ENCODE data around the gene MINDY4. TPM values are rescaled to one million over a fixed set of nuclear protein-coding genes. Genes with fewer than 3 reads are reported as not detected.

The MINDY4 gene
- total RNA-seq, 1 experiment from 2014 or later = 9.2 TPM

GRCh38 chr7:30842542-30843451 is 71.6 kb downstream of the MINDY4 start:
- Mint-ChIP-seq H3K27ac (ENCODE audit: low read depth, unreplicated experiment) (no peak overlapping the region), H3K9me3 (ENCODE audit: unreplicated experiment) (no peaks in the 10 kb centered on the region), H3K36me3 (ENCODE audit: insufficient read depth, unreplicated experiment) (peaks cover 24% of the 10 kb centered on the region), H3K4me3 (ENCODE audit: unreplicated experiment) (no peak overlapping the region), H3K4me1 (ENCODE audit: insufficient read depth, unreplicated experiment) (no peaks in the 10 kb centered on the region), H3K27me3 (ENCODE audit: insufficient read depth, unreplicated experiment) (no peaks in the 10 kb centered on the region)
- POLR2A ChIA-PET = no interaction called here
- intact Hi-C loops (cut with micrococcal nuclease) = no loop called here
- CTCF ChIA-PET = no interaction called here
- no TSS peak for BruUV-seq (replicated peaks)
- DNase-seq (ENCODE audit: unreplicated experiment) = no peak
- TF ChIP-seq CTCF (IDR thresholded peaks at IDR 0.05; ENCODE audit: unreplicated experiment) = no peak

- BruUV-seq (replicated peaks) = no TSS peak
- Mint-ChIP-seq H3K4me1 (ENCODE audit: insufficient read depth, unreplicated experiment) (no peaks in the 10 kb centered on the region), H3K27ac (ENCODE audit: low read depth, unreplicated experiment) (no peak overlapping the region), H3K9me3 (ENCODE audit: unreplicated experiment) (no peaks in the 10 kb centered on the region), H3K4me3 (ENCODE audit: unreplicated experiment) (no peak overlapping the region), H3K27me3 (ENCODE audit: insufficient read depth, unreplicated experiment) (no peaks in the 10 kb centered on the region), H3K36me3 (ENCODE audit: insufficient read depth, unreplicated experiment) (peaks cover 20% of the 10 kb centered on the region)
- CTCF ChIA-PET = no interaction called here
- intact Hi-C loops (cut with micrococcal nuclease) = no loop called here
- no peak for TF ChIP-seq CTCF (IDR thresholded peaks at IDR 0.05; ENCODE audit: unreplicated experiment)
- DNase-seq (ENCODE audit: unreplicated experiment) = no peak
- POLR2A ChIA-PET = interaction anchor here (0.7 kb wide), 1 partner anchor 10 kb away, joined by 3 read pairs; no protein-coding TSS in a partner anchor
Observed at GRCh38 chr7:30843741-30844482, 72.7 kb downstream of the MINDY4 start.

GRCh38 chr7:30844483-30844874 is 73.3 kb downstream of the MINDY4 start:
- no peak for TF ChIP-seq CTCF (IDR thresholded peaks at IDR 0.05; ENCODE audit: unreplicated experiment)
- intact Hi-C loops (cut with micrococcal nuclease) = no loop called here
- H3K27me3 Mint-ChIP-seq (ENCODE audit: insufficient read depth, unreplicated experiment) = no peaks in the 10 kb centered on the region
- CTCF ChIA-PET = no interaction called here
- POLR2A ChIA-PET = interaction anchor here (0.7 kb wide), 1 partner anchor 9 kb away, joined by 3 read pairs; no protein-coding TSS in a partner anchor
- no peak overlapping the region for H3K27ac Mint-ChIP-seq (ENCODE audit: low read depth, unreplicated experiment)
- DNase-seq (ENCODE audit: unreplicated experiment) = no peak
- H3K4me1 Mint-ChIP-seq (ENCODE audit: insufficient read depth, unreplicated experiment) = no peaks in the 10 kb centered on the region
- H3K9me3 Mint-ChIP-seq (ENCODE audit: unreplicated experiment) = no peaks in the 10 kb centered on the region
- H3K4me3 Mint-ChIP-seq (ENCODE audit: unreplicated experiment) = no peak overlapping the region
- peaks cover 20% of the 10 kb centered on the region for H3K36me3 Mint-ChIP-seq (ENCODE audit: insufficient read depth, unreplicated experiment)
- BruUV-seq (replicated peaks) = no TSS peak

GRCh38 chr7:30844916-30845315 is 73.7 kb downstream of the MINDY4 start:
- Mint-ChIP-seq H3K4me3 (ENCODE audit: unreplicated experiment) (no peak overlapping the region), H3K27ac (ENCODE audit: low read depth, unreplicated experiment) (no peak overlapping the region), H3K27me3 (ENCODE audit: insufficient read depth, unreplicated experiment) (no peaks in the 10 kb centered on the region), H3K9me3 (ENCODE audit: unreplicated experiment) (no peaks in the 10 kb centered on the region), H3K36me3 (ENCODE audit: insufficient read depth, unreplicated experiment) (peaks cover 18% of the 10 kb centered on the region), H3K4me1 (ENCODE audit: insufficient read depth, unreplicated experiment) (no peaks in the 10 kb centered on the region)
- CTCF ChIA-PET = interaction anchor here (0.7 kb wide), 1 partner anchor 569 kb away, joined by 4 read pairs; no protein-coding TSS in a partner anchor
- TF ChIP-seq CTCF (IDR thresholded peaks at IDR 0.05; ENCODE audit: unreplicated experiment) = no peak
- POLR2A ChIA-PET = no interaction called here
- BruUV-seq (replicated peaks) = no TSS peak
- intact Hi-C loops (cut with micrococcal nuclease) = no loop called here
- DNase-seq (ENCODE audit: unreplicated experiment) = no peak

Measured in MCF 10A (cell line).